Naive thymus-derived CD4-positive, alpha-beta T cell (primary cell): Measurements from ENCODE around the gene ETNK2. TPM values are rescaled to one million over a fixed set of nuclear protein-coding genes. Genes with fewer than 3 reads are reported as not detected.
A peak's percentile ranks its signal among the peaks of the same experiment; 100 is the strongest.

Experiments
- ATAC-seq: fragments of 150-1000 bp; cut with Tn5 transposase; 2 replicates; pipeline ENCODE4 v1.10.0; 2021; ENCODE audit warnings: mild to moderate bottlenecking, moderate library complexity
- CTCF ChIA-PET: fragments of 350-600 bp; sonication (Branson Sonifier 250); formaldehyde crosslinking; loops from one replicate; lab custom pipeline; 2021; ENCODE audit warnings: antibody characterized with exemption; lab: Charles Lee
- POLR2A ChIA-PET: fragments of 350-600 bp; sonication (Branson Sonifier 250); formaldehyde crosslinking; loops from one replicate; lab custom pipeline; 2021; ENCODE audit warnings: antibody characterized with exemption, inconsistent platforms; lab: Charles Lee
- DNase-seq, 9 donors: peaks; one replicate each; pipeline versions ENCODE4 v3.0.0 to v3.0.0-alpha.2; 2020 to 2022; ENCODE audit warnings: mixed read lengths in 1 of 9
- H3K27ac ChIP-seq: one replicate; pipeline ENCODE4 v1.7.0; 2013; ENCODE audit warnings: mild to moderate bottlenecking, low read depth, low read length, moderate library complexity
- H3K27me3 ChIP-seq, 2 donors: one replicate each; pipeline ENCODE4 v1.7.0; 2013; ENCODE audit warnings: low read length in 2 of 2, mild to moderate bottlenecking in 2 of 2, moderate library complexity in 2 of 2; ENCODE audit not compliant: control insufficient read depth in 2 of 2, insufficient read depth in 2 of 2
- H3K36me3 ChIP-seq, 3 experiments: 1 replicate in 2 of 3; 2 replicates in 1 of 3; pipeline ENCODE4 v1.7.0; 2013; ENCODE audit warnings: low read length in 3 of 3, mild to moderate bottlenecking in 3 of 3, moderate library complexity in 1 of 3; ENCODE audit not compliant: insufficient read depth in 3 of 3, control insufficient read depth in 2 of 3
- H3K4me1 ChIP-seq, 2 donors: one replicate each; pipeline ENCODE4 v1.7.0; 2013; ENCODE audit warnings: low read length in 2 of 2, mild to moderate bottlenecking in 2 of 2, moderate library complexity in 1 of 2; ENCODE audit not compliant: control insufficient read depth in 2 of 2, insufficient read depth in 2 of 2
- H3K4me3 ChIP-seq: 2 replicates; pipeline ENCODE4 v1.7.0; 2013; ENCODE audit warnings: mild to moderate bottlenecking, low read length
- H3K9me3 ChIP-seq, 3 experiments: 1 replicate in 2 of 3; 2 replicates in 1 of 3; pipeline ENCODE4 v1.7.0; 2013; ENCODE audit warnings: low read length in 3 of 3; ENCODE audit not compliant: control insufficient read depth in 2 of 3
- H3K27ac Mint-ChIP-seq, 9 donors: one replicate each; pipeline ENCODE4 v1.8.0; 2020 to 2022; ENCODE audit warnings: mixed read lengths in 9 of 9, mild to moderate bottlenecking in 8 of 9, moderate library complexity in 5 of 9, inconsistent platforms in 2 of 9
- H3K27me3 Mint-ChIP-seq, 5 donors: one replicate each; pipeline ENCODE4 v1.8.0; 2021 to 2022; ENCODE audit warnings: mixed read lengths in 5 of 5, mild to moderate bottlenecking in 1 of 5
- H3K36me3 Mint-ChIP-seq, 5 donors: one replicate each; pipeline ENCODE4 v1.8.0; 2020 to 2022; ENCODE audit warnings: mixed read lengths in 5 of 5, mild to moderate bottlenecking in 3 of 5, inconsistent platforms in 1 of 5
- H3K4me1 Mint-ChIP-seq, 7 donors: one replicate each; pipeline ENCODE4 v1.8.0; 2020 to 2022; ENCODE audit warnings: mixed read lengths in 7 of 7, mild to moderate bottlenecking in 3 of 7, inconsistent platforms in 1 of 7
- H3K4me3 Mint-ChIP-seq, 10 donors: one replicate each; pipeline ENCODE4 v1.8.0; 2020 to 2022; ENCODE audit warnings: mild to moderate bottlenecking in 10 of 10, mixed read lengths in 10 of 10, moderate library complexity in 6 of 10, inconsistent platforms in 2 of 10
- H3K9me3 Mint-ChIP-seq, 11 donors: one replicate each; pipeline ENCODE4 v1.8.0; 2020 to 2022; ENCODE audit warnings: mixed read lengths in 11 of 11, mild to moderate bottlenecking in 4 of 11, inconsistent platforms in 1 of 11, moderate library complexity in 1 of 11
- intact Hi-C, 2 donors: fragments of 100-400 bp; cut with micrococcal nuclease; formaldehyde crosslinking; loops; one replicate each; pipeline ENCODE4 v1.15.1; 2023
- polyA plus RNA-seq, 2 donors: library from polyadenylated mRNA; unstranded; fragments of 300-500 nt; fragmentation: Illumina TruSeq; gene quantifications; one replicate each; pipeline ENCODE4 v1.2.3, GENCODE V29; 2021
- total RNA-seq, 6 experiments: library from RNA in 5 of 6; stranded (reverse) in 5 of 6; gene quantifications; 1 replicate in 5 of 6; 2 replicates in 1 of 6; pipeline ENCODE4 v1.2.3 and lab custom pipeline; 2021 to 2026

Gene ETNK2
- total and polyA plus RNA-seq, 7 experiments from 2014 or later: 0.17 to 16.9 (median 4.4) TPM

DNA sequence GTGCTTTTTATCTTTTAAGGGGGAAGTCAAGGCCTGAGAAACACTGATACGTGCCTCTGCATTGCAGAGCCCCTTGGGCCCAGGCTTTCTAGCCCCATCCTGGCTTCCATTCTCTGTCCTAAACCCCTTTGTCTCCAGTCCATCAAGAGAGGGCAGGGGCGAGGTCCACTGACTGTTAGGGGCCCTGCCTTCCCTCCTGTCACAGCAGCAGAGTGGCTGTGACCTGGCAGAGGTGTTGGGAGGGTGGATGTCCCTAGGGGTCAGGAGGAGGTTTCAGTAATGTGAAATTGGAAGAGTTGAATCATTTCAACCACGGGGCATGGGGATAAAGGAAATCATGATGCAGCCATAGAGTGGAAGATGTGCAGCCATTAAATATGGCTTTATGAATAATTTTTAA lies 54.9 kb downstream of the ETNK2 start:
- H3K4me3 Mint-ChIP-seq: no peak overlapping the region
- intact Hi-C loops: no loop called here
- H3K27me3 Mint-ChIP-seq: peaks cover 0 to 6% (median 2%) of the 10 kb centered on the region in 5 donors
- Histone ChIP-seq H3K36me3 (no peaks in the 10 kb centered on the region), H3K9me3 (no peaks in the 10 kb centered on the region), H3K27me3 (no peaks in the 10 kb centered on the region), H3K4me3 (no peak overlapping the region), H3K27ac (no peak overlapping the region), H3K4me1 (peaks cover 0 to 4% of the 10 kb centered on the region in 2 donors)
- no peak overlapping the region for H3K27ac Mint-ChIP-seq
- ChIA-PET POLR2A (no interaction called here), CTCF (no interaction called here)
- DNase-seq (no peak), ATAC-seq (no peak)
- peaks cover 0 to 5% (median 0%) of the 10 kb centered on the region in 7 donors for H3K4me1 Mint-ChIP-seq
- H3K9me3 Mint-ChIP-seq: no peaks in the 10 kb centered on the region
- H3K36me3 Mint-ChIP-seq: no peaks in the 10 kb centered on the region

DNA sequence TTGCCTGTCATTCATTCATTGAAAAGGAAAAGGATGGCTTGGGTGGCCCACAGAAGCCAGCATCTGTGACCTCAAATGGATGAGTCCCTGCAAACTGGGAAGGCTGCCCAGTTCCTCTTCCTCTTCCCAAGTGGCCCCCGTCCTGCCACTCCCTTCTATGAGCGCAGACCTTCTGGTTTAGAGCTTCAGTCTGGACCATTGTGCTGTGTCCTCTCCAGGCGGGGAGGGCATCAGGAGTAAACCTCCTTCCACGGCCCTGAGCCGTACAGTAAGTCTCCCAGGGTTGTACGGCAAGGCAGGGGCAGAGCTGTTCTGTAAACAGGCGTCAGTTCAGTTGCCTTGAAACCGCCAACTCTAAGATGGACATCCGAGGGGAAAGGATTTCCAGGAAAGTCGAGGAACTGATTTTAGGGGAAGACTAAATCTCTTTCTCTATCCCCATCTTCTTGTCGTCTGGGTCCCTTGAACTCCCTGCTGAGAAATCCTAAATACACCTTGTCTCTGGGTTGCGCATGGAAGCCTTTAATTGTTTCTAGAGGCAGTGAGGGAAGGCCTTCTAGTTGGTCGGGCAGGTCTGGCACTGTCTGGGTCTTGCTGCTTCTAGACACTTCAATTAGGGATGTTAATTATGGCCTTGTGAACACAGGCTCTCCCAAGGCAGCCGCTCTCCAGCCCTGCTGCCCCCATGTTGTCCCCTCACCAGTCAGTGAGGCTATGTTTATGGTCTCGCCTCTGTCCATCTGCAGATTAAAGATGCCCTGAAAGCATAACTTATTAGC lies 56.8 kb downstream of the ETNK2 start:
- DNase-seq: no peak
- no peak overlapping the region for H3K27ac Mint-ChIP-seq
- H3K4me1 Mint-ChIP-seq: peaks cover 0 to 3% (median 0%) of the 10 kb centered on the region in 7 donors
- Histone ChIP-seq H3K4me3 (no peak overlapping the region), H3K4me1 (no peaks in the 10 kb centered on the region), H3K27me3 (no peaks in the 10 kb centered on the region), H3K36me3 (no peaks in the 10 kb centered on the region), H3K27ac (no peak overlapping the region), H3K9me3 (no peaks in the 10 kb centered on the region)
- no peak overlapping the region for H3K4me3 Mint-ChIP-seq
- no peaks in the 10 kb centered on the region for H3K9me3 Mint-ChIP-seq
- no peaks in the 10 kb centered on the region for H3K36me3 Mint-ChIP-seq
- peaks cover 0 to 4% (median 0%) of the 10 kb centered on the region in 5 donors for H3K27me3 Mint-ChIP-seq
- CTCF ChIA-PET: no interaction called here
- POLR2A ChIA-PET: no interaction called here
- intact Hi-C loops: no loop called here
- ATAC-seq: no peak

- H3K27ac Mint-ChIP-seq: no peak overlapping the region
- ATAC-seq (no peak), DNase-seq (no peak)
- no peaks in the 10 kb centered on the region for H3K36me3 Mint-ChIP-seq
- H3K4me1 ChIP-seq: no peaks in the 10 kb centered on the region
- peaks cover 0 to 3% (median 0%) of the 10 kb centered on the region in 7 donors for H3K4me1 Mint-ChIP-seq
- no peaks in the 10 kb centered on the region for H3K36me3 ChIP-seq
- POLR2A ChIA-PET: no interaction called here
- H3K27me3 ChIP-seq: no peaks in the 10 kb centered on the region
- H3K27me3 Mint-ChIP-seq: peaks cover 0 to 4% (median 0%) of the 10 kb centered on the region in 5 donors
- intact Hi-C loops: no loop called here
- H3K4me3 Mint-ChIP-seq: no peak overlapping the region
- H3K27ac ChIP-seq: no peak overlapping the region
- H3K9me3 ChIP-seq: no peaks in the 10 kb centered on the region
- CTCF ChIA-PET: no interaction called here
- no peak overlapping the region for H3K4me3 ChIP-seq
- H3K9me3 Mint-ChIP-seq: no peaks in the 10 kb centered on the region
These were observed 57.5 kb downstream of the ETNK2 start for GRCh38 chr1:204094313-204094729.

DNA sequence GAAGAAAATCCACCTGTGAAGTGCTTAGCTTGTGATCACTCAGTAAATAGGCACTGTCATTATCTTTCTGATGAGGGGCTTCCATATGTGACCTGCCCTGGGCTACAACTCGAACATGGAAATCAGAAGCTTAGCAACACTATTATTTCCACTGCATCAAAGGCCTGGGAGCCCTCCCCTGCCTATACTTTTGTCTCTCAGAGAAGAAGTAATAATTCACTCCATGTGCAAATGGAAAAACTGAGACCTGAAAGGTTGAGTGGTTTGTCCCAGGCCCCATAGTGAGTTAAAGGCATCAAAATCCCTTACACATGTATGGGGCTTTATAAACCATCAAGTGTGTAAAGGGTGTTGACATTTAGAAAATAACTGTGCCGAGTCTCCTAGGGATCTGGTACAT lies 58.1 kb downstream of the ETNK2 start:
- ATAC-seq (no peak), DNase-seq (no peak)
- Mint-ChIP-seq H3K4me3 (no peak overlapping the region), H3K9me3 (no peaks in the 10 kb centered on the region), H3K4me1 (peaks cover 0 to 4% (median 0%) of the 10 kb centered on the region in 7 donors), H3K27me3 (peaks cover 0 to 4% (median 0%) of the 10 kb centered on the region in 5 donors), H3K36me3 (no peaks in the 10 kb centered on the region), H3K27ac (no peak overlapping the region)
- intact Hi-C loops: no loop called here
- Histone ChIP-seq H3K4me1 (no peaks in the 10 kb centered on the region), H3K4me3 (no peak overlapping the region), H3K9me3 (no peaks in the 10 kb centered on the region), H3K27me3 (no peaks in the 10 kb centered on the region), H3K27ac (no peak overlapping the region), H3K36me3 (no peaks in the 10 kb centered on the region)
- POLR2A ChIA-PET: no interaction called here
- CTCF ChIA-PET: no interaction called here

- intact Hi-C loops: no loop called here
- no peak overlapping the region for H3K27ac Mint-ChIP-seq
- no peaks in the 10 kb centered on the region for H3K9me3 Mint-ChIP-seq
- CTCF ChIA-PET: no interaction called here
- H3K4me1 Mint-ChIP-seq: peaks cover 0 to 6% (median 0%) of the 10 kb centered on the region in 7 donors
- Histone ChIP-seq H3K9me3 (no peaks in the 10 kb centered on the region), H3K27me3 (no peaks in the 10 kb centered on the region), H3K4me3 (no peak overlapping the region), H3K27ac (no peak overlapping the region), H3K4me1 (no peaks in the 10 kb centered on the region), H3K36me3 (no peaks in the 10 kb centered on the region)
- no peak overlapping the region for H3K4me3 Mint-ChIP-seq
- DNase-seq (no peak), ATAC-seq (no peak)
- no peaks in the 10 kb centered on the region for H3K36me3 Mint-ChIP-seq
- POLR2A ChIA-PET: no interaction called here
- peaks cover 0 to 4% (median 0%) of the 10 kb centered on the region in 5 donors for H3K27me3 Mint-ChIP-seq
These were observed 58.5 kb downstream of the ETNK2 start for GRCh38 chr1:204093421-204093717.

DNA sequence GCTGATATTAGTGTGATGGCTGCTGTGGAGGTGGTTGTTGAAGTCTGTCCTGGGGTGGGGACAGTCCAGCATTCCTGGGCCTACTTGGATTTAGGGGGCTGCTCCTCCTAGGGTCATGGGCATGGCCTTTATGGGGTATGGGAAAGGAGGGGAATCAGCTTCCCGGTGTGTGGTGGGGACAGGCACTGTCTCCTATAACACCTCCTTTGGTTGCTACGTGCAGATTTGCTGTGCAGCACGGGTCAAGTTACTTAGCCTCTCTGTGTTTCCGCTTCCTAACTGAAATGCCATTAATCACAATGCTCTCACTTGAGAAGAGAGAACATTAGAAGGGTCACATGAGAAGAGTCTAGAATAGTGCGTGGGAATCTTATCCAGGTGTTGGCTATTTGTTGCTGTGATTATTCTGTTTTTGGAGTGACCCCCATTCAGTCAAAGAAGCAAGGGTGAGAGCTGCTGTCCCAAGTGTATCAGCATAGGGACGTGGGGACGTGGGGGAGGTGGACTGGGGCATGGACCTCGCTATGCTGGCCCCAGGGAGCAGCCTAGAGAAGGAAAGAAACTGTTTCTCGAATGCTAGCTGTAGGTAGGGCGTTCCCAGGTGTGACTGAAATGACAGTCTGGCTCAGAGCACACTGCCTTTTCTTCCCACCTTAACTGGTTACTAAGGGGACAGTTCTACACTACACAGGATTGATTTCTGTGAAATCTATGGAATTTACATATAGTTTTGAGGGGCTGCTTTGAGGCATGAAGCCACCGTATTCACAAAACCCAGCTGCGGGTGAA lies 59.0 kb downstream of the ETNK2 start:
- H3K36me3 Mint-ChIP-seq: no peaks in the 10 kb centered on the region
- H3K27me3 Mint-ChIP-seq: peaks cover 0 to 4% (median 0%) of the 10 kb centered on the region in 5 donors

More for the DNA sequence above, 59.0 kb downstream of the ETNK2 start:
- CTCF ChIA-PET: no interaction called here
- no peaks in the 10 kb centered on the region for H3K4me1 ChIP-seq
- no peak overlapping the region for H3K4me3 Mint-ChIP-seq
- no peaks in the 10 kb centered on the region for H3K9me3 Mint-ChIP-seq
- H3K4me1 Mint-ChIP-seq: peaks cover 0 to 6% (median 0%) of the 10 kb centered on the region in 7 donors
- ATAC-seq: no peak
- peak overlapping the region in 1 of 9 donors; percentile 27 for H3K27ac Mint-ChIP-seq
- no peak overlapping the region for H3K27ac ChIP-seq
- no peaks in the 10 kb centered on the region for H3K36me3 ChIP-seq
- no peaks in the 10 kb centered on the region for H3K9me3 ChIP-seq
- POLR2A ChIA-PET: no interaction called here
- H3K4me3 ChIP-seq: no peak overlapping the region
- H3K27me3 ChIP-seq: no peaks in the 10 kb centered on the region
- intact Hi-C loops: no loop called here
- DNase-seq: no peak
